Hepatocyte (in vitro differentiated cells): ENCODE results near the gene OCA2. TPM values are rescaled to one million over a fixed set of nuclear protein-coding genes. Genes with fewer than 3 reads are reported as not detected.

Source experiments
- DNase-seq: peaks from one replicate; pipeline ENCODE4 v3.0.0-alpha.2; 2016; ENCODE audit warnings: low spot score
- H2AFZ ChIP-seq: fragments of 200-600 bp; sonication (generic); 2 replicates; pipeline ENCODE4 v1.6.0; 2016; ENCODE audit warnings: antibody characterized with exemption, mild to moderate bottlenecking
- H3K27ac ChIP-seq: fragments of 200-600 bp; sonication (generic); 2 replicates; pipeline ENCODE4 v1.5.1; 2016; ENCODE audit warnings: mild to moderate bottlenecking
- H3K27me3 ChIP-seq: fragments of 200-600 bp; sonication (generic); 2 replicates; pipeline ENCODE4 v1.6.1; 2016
- H3K36me3 ChIP-seq: fragments of 200-600 bp; sonication (generic); replicated peaks from 2 replicates; pipeline ENCODE4 v1.5.1; 2016; ENCODE audit warnings: low read depth; ENCODE audit not compliant: insufficient read depth
- H3K4me1 ChIP-seq: fragments of 200-600 bp; sonication (generic); 2 replicates; pipeline ENCODE4 v1.5.1; 2016; ENCODE audit warnings: mild to moderate bottlenecking, moderate library complexity; ENCODE audit not compliant: insufficient read depth
- H3K4me2 ChIP-seq: fragments of 200-600 bp; sonication (generic); 2 replicates; pipeline ENCODE4 v1.6.0; 2016
- H3K4me3 ChIP-seq: fragments of 200-600 bp; sonication (generic); 2 replicates; pipeline ENCODE4 v1.5.1; 2016; ENCODE audit warnings: mild to moderate bottlenecking
- H3K79me2 ChIP-seq: fragments of 200-600 bp; sonication (generic); 2 replicates; pipeline ENCODE4 v1.6.0; 2017; ENCODE audit warnings: mild to moderate bottlenecking
- H3K9me2 ChIP-seq: fragments of 200-600 bp; sonication (generic); replicated peaks from 2 replicates; pipeline ENCODE4 v1.6.0; 2017; ENCODE audit warnings: mild to moderate bottlenecking; ENCODE audit not compliant: insufficient read depth
- H3K9me3 ChIP-seq: fragments of 200-600 bp; sonication (generic); 2 replicates; pipeline ENCODE4 v1.5.1; 2016; ENCODE audit warnings: low read depth, mild to moderate bottlenecking
- H4K20me1 ChIP-seq: fragments of 200-600 bp; sonication (generic); 2 replicates; pipeline ENCODE4 v1.6.0; 2016; ENCODE audit warnings: mild to moderate bottlenecking; ENCODE audit not compliant: insufficient read depth, poor library complexity, severe bottlenecking
- EZH2 ChIP-seq: fragments of 200-600 bp; sonication (generic); IDR thresholded peaks from 2 replicates; pipeline ENCODE4 v1.6.1; 2016; ENCODE audit warnings: antibody characterized with exemption, mild to moderate bottlenecking, borderline replicate concordance
- EZH2phosphoT487 ChIP-seq: fragments of 200-600 bp; sonication (generic); IDR thresholded peaks from one replicate; pipeline ENCODE4 v1.6.1; 2018; ENCODE audit warnings: antibody characterized with exemption, mild to moderate bottlenecking, low read depth, moderate library complexity; ENCODE audit not compliant: unreplicated experiment, severe bottlenecking
- WGBS: methylation state at CpG from one replicate; pipeline ENCODE4 v1.1.6; 2016; ENCODE audit warnings: low lambda C conversion rate; ENCODE audit errors: missing lambda C conversion rate; 5-methylcytosine and 5-hydroxymethylcytosine counted together
- polyA plus RNA-seq: library from polyadenylated mRNA; unstranded; fragments of >200 nt; fragmentation: Nextera tagmentation; extraction: Ambion mirVana; gene quantifications from 2 replicates; pipeline ENCODE4 v1.2.1, GENCODE V29; 2016
- total RNA-seq: library from RNA; depleted of rRNA; stranded (reverse); fragments of >200 nt; gene quantifications from 2 replicates; pipeline ENCODE4 v1.2.3, GENCODE V29; 2014
- TF ChIP-seq, protein P1 (sequence below): fragments of 200-600 bp; sonication (generic); IDR thresholded peaks from 2 replicates; pipeline ENCODE4 v1.5.1; 2016; ENCODE audit warnings: antibody characterized with exemption, mild to moderate bottlenecking; ENCODE audit not compliant: poor library complexity

Gene OCA2
- total and polyA plus RNA-seq, 2 experiments from 2014 or later, result 25.1 to 27.7 TPM

GRCh38 chr15:27752691-27753090 lies 346.4 kb downstream of the OCA2 start:
- Histone ChIP-seq H3K4me1 (no peaks in the 10 kb centered on the region), H3K36me3 (no peaks in the 10 kb centered on the region), H3K9me2 (no peaks in the 10 kb centered on the region), H3K4me2 (no peak overlapping the region), H3K79me2 (no peaks in the 10 kb centered on the region), H4K20me1 (no peaks in the 10 kb centered on the region), H3K27me3 (no peaks in the 10 kb centered on the region), H3K9me3 (no peaks in the 10 kb centered on the region), H2AFZ (no peak overlapping the region), H3K4me3 (no peak overlapping the region), H3K27ac (no peak overlapping the region)
- DNase-seq, result no peak
- WGBS, result 100% methylated on average over 2 of the region's 4 CpGs
- TF ChIP-seq EZH2 (no peak), EZH2phosphoT487 (no peak)
- TF ChIP-seq, protein P1, sequence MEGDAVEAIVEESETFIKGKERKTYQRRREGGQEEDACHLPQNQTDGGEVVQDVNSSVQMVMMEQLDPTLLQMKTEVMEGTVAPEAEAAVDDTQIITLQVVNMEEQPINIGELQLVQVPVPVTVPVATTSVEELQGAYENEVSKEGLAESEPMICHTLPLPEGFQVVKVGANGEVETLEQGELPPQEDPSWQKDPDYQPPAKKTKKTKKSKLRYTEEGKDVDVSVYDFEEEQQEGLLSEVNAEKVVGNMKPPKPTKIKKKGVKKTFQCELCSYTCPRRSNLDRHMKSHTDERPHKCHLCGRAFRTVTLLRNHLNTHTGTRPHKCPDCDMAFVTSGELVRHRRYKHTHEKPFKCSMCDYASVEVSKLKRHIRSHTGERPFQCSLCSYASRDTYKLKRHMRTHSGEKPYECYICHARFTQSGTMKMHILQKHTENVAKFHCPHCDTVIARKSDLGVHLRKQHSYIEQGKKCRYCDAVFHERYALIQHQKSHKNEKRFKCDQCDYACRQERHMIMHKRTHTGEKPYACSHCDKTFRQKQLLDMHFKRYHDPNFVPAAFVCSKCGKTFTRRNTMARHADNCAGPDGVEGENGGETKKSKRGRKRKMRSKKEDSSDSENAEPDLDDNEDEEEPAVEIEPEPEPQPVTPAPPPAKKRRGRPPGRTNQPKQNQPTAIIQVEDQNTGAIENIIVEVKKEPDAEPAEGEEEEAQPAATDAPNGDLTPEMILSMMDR, result no peak

DNA sequence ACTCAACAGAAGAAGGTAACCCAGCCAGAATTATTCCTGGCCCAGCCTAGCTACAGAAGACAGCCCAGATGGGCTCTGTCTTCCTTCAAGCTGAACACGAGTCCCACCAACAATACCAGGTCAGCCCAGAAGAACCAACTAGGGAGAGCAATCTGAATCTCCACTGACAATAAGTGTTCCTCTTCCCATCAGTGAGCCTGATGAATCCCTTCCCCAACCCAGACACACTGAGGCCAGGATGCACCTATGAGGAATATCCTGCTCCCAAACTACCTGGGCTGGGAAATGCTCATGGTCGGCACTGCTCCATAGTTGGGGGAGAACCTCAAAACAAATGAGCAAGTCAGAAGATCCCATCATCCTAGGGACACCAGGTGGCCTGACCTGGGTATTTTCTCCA lies 351.1 kb downstream of the OCA2 start:
- H3K4me2 ChIP-seq, result no peak overlapping the region
- no peaks in the 10 kb centered on the region for H4K20me1 ChIP-seq
- TF ChIP-seq EZH2 (no peak), EZH2phosphoT487 (no peak)
- TF ChIP-seq, protein P1, result no peak
- WGBS, result 83% methylated on average over 2 of the region's 2 CpGs
- no peaks in the 10 kb centered on the region for H3K9me3 ChIP-seq
- no peak overlapping the region for H3K4me3 ChIP-seq
- H3K36me3 ChIP-seq, result no peaks in the 10 kb centered on the region
- no peak for DNase-seq
- no peaks in the 10 kb centered on the region for H3K4me1 ChIP-seq
- H3K9me2 ChIP-seq, result no peaks in the 10 kb centered on the region
- H3K27me3 ChIP-seq, result no peaks in the 10 kb centered on the region
- H3K79me2 ChIP-seq, result no peaks in the 10 kb centered on the region
- H2AFZ ChIP-seq, result no peak overlapping the region
- H3K27ac ChIP-seq, result no peak overlapping the region

GRCh38 chr15:27746401-27746955 lies 352.6 kb downstream of the OCA2 start:
- no peak overlapping the region for H3K27ac ChIP-seq
- H3K9me3 ChIP-seq, result no peaks in the 10 kb centered on the region
- H3K4me1 ChIP-seq, result peaks cover 3% of the 10 kb centered on the region
- TF ChIP-seq EZH2phosphoT487, result no peak
- TF ChIP-seq, protein P1, result no peak
- no peak for TF ChIP-seq EZH2
- no peak for DNase-seq
- WGBS, result 86% methylated on average over 5 of the region's 5 CpGs
- H3K9me2 ChIP-seq, result no peaks in the 10 kb centered on the region
- H3K79me2 ChIP-seq, result no peaks in the 10 kb centered on the region
- no peak overlapping the region for H3K4me3 ChIP-seq
- H2AFZ ChIP-seq, result no peak overlapping the region
- H3K4me2 ChIP-seq, result no peak overlapping the region
- no peaks in the 10 kb centered on the region for H3K36me3 ChIP-seq
- no peaks in the 10 kb centered on the region for H3K27me3 ChIP-seq
- no peaks in the 10 kb centered on the region for H4K20me1 ChIP-seq

DNA sequence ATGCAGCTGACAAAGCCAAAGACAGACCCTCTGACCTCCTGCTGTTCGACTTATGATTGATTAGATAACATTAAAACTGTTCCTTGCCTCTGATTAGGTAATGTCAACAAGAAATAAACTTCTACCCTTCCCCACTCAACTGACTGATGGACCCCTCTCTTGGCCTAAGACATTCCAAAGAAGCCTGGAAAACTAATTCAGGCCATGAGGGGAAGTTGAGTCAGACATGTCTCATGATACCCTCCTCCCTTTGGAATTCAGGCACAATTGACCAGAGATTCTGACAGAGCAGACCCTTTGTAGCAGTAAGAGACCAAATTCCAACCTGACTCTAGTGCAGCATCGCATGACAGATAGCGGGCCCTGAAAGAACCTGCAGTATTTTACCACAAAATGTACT lies 354.5 kb downstream of the OCA2 start:
- TF ChIP-seq EZH2 (no peak), EZH2phosphoT487 (no peak)
- TF ChIP-seq, protein P1, result no peak
- Histone ChIP-seq H4K20me1 (no peaks in the 10 kb centered on the region), H3K4me2 (no peak overlapping the region), H3K9me2 (no peaks in the 10 kb centered on the region), H3K27me3 (no peaks in the 10 kb centered on the region), H2AFZ (no peak overlapping the region), H3K4me1 (peaks cover 7% of the 10 kb centered on the region), H3K79me2 (no peaks in the 10 kb centered on the region), H3K27ac (no peak overlapping the region), H3K36me3 (no peaks in the 10 kb centered on the region), H3K9me3 (no peaks in the 10 kb centered on the region), H3K4me3 (no peak overlapping the region)
- WGBS, result 80% methylated on average over 3 of the region's 3 CpGs
- DNase-seq, result no peak
